PC-9 (cell line): ENCODE data around the gene LAMTOR2. TPM values are rescaled to one million over a fixed set of nuclear protein-coding genes. Genes with fewer than 3 reads are reported as not detected.
"Not testable (repeated sequence)": the region's sequence is repeated elsewhere in the genome, so short reads cannot be mapped to it uniquely, and the experiment has no call there.

Experiments
- BruUV-seq: library from RNA; stranded (reverse); fragments of 400-500 nt; replicated peaks from 2 replicates; lab custom pipeline; 2021; lab: Mats Ljungman, UMichigan
- CTCF ChIA-PET: fragments of 300-600 bp; sonication (Branson Sonifier 250); formaldehyde crosslinking; loops from one replicate; lab custom pipeline; 2022; ENCODE audit warnings: antibody characterized with exemption; lab: Charles Lee
- POLR2A ChIA-PET: fragments of 300-600 bp; sonication (Branson Sonifier 250); formaldehyde crosslinking; loops from one replicate; lab custom pipeline; 2022; ENCODE audit warnings: antibody characterized with exemption; ENCODE audit not compliant: unreplicated experiment; lab: Charles Lee
- DNase-seq, 2 experiments: peaks; one replicate each; pipeline versions ENCODE4 v3.0.0 to v3.0.0-alpha.2; 2015 to 2022; ENCODE audit warnings: mixed read lengths in 1 of 2
- H2AFZ ChIP-seq: fragments of 200-600 bp; sonication (generic); 2 replicates; pipeline ENCODE4 v1.8.1; 2017; ENCODE audit warnings: antibody characterized with exemption
- H3F3A ChIP-seq: fragments of 200-600 bp; sonication (generic); 2 replicates; pipeline ENCODE4 v1.8.1; 2017; ENCODE audit warnings: antibody characterized with exemption, mild to moderate bottlenecking, low read depth; ENCODE audit not compliant: insufficient read depth
- H3K27ac ChIP-seq: fragments of 200-600 bp; sonication (generic); 2 replicates; pipeline ENCODE4 v1.6.1; 2016; ENCODE audit warnings: mixed run types
- H3K27me3 ChIP-seq: fragments of 200-600 bp; sonication (generic); 2 replicates; pipeline ENCODE4 v1.6.1; 2016; ENCODE audit warnings: low read depth, mixed run types; ENCODE audit not compliant: insufficient read depth
- H3K36me3 ChIP-seq: fragments of 200-600 bp; sonication (generic); 2 replicates; pipeline ENCODE4 v1.6.1; 2016; ENCODE audit warnings: low read depth, mixed run types
- H3K4me1 ChIP-seq: fragments of 200-600 bp; sonication (generic); replicated peaks from 2 replicates; pipeline ENCODE4 v1.6.1; 2016; ENCODE audit warnings: mixed run types; ENCODE audit not compliant: insufficient read depth
- H3K4me2 ChIP-seq: fragments of 200-600 bp; sonication (generic); 2 replicates; pipeline ENCODE4 v1.6.1; 2017; ENCODE audit warnings: mixed run types
- H3K4me3 ChIP-seq: fragments of 200-600 bp; sonication (generic); 2 replicates; pipeline ENCODE4 v1.6.1; 2016; ENCODE audit warnings: mixed run types
- H3K79me2 ChIP-seq: fragments of 200-600 bp; sonication (generic); 2 replicates; pipeline ENCODE4 v1.6.1; 2017; ENCODE audit warnings: low read depth, mixed run types
- H3K9me2 ChIP-seq: fragments of 200-600 bp; sonication (generic); 2 replicates; pipeline ENCODE4 v1.8.1; 2017; ENCODE audit warnings: mild to moderate bottlenecking; ENCODE audit not compliant: insufficient read depth
- H3K9me3 ChIP-seq: fragments of 200-600 bp; sonication (generic); 2 replicates; pipeline ENCODE4 v1.8.1; 2016; ENCODE audit warnings: low read depth; ENCODE audit not compliant: insufficient read depth
- H4K20me1 ChIP-seq: fragments of 200-600 bp; sonication (generic); 2 replicates; pipeline ENCODE4 v1.8.1; 2017; ENCODE audit not compliant: insufficient read depth
- EZH2 ChIP-seq: fragments of 200-600 bp; sonication (generic); IDR thresholded peaks from 2 replicates; pipeline ENCODE4 v1.8.0; 2017; ENCODE audit warnings: antibody characterized with exemption, low read depth
- intact Hi-C: fragments of 100-400 bp; cut with micrococcal nuclease; formaldehyde crosslinking; loops from one replicate; pipeline ENCODE4 v1.10.0; 2022; ENCODE audit not compliant: unreplicated experiment
- total RNA-seq: library from RNA; stranded (reverse); gene quantifications from 2 replicates; pipeline ENCODE4 v1.2.3, GENCODE V29; 2021
- TF ChIP-seq, protein P1 (sequence below): fragments of 200-600 bp; sonication (generic); conservative IDR thresholded peaks from 2 replicates; pipeline ENCODE4 v1.6.1; 2017; ENCODE audit warnings: mixed run types, antibody characterized with exemption, mild to moderate bottlenecking, moderate library complexity

The LAMTOR2 gene
- total RNA-seq, 1 experiment from 2014 or later: 76.8 TPM

DNA sequence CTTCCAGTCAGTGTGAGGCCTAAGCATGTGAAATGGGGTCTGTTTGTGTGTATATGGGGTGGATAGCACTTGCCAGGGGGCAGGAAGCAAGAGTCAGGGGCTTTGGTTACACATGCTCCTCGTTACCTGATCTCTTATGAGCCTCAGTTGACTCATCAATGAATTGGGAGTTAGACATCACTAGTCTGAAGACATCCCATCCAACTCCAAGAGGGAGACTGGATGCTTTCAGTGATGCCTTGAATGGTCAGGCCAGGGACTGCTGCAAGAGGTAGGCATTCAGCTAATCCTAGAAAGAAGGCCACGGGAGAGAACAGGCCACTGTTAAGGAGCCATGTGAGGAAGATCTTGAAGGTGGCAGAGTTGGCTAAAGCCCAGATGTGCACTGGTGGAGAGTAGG lies 12.7 kb downstream of the LAMTOR2 start:
- intact Hi-C loops: no loop called here

DNA sequence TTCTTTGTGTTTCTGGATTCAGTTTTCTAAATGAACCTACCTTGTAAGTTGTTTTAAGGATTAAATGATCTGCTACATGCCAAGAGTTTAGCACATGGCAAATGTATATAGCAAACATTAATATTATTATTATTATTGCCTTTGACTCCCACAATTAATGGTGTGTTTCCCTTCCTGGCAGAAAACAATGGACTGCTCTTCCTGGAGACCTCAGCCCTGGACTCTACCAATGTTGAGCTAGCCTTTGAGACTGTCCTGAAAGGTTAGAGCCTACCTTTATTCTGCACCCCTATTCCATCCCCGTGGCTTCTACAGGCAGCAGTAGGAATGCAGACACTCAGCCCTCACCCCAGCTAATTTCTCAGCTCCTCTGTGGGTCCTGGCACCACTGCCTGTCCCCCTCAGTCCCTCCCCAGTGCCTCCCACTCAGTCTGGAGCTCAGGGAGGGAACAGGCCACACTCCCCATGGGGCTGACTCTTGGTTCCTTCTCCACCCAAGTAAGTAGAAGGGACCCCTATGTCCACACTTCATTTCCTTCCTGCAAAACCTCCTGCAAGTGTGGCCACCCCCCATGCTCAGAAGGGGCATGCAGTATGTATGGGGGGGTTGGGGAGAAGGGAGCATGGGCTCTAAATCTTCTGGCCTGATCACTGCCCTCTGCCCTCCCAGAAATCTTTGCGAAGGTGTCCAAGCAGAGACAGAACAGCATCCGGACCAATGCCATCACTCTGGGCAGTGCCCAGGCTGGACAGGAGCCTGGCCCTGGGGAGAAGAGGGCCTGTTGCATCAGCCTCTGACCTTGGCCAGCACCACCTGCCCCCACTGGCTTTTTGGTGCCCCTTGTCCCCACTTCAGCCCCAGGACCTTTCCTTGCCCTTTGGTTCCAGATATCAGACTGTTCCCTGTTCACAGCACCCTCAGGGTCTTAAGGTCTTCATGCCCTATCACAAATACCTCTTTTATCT lies 15.2 kb downstream of the LAMTOR2 start:
- no peaks in the 10 kb centered on the region for H3K9me3 ChIP-seq
- TF ChIP-seq, protein P1, sequence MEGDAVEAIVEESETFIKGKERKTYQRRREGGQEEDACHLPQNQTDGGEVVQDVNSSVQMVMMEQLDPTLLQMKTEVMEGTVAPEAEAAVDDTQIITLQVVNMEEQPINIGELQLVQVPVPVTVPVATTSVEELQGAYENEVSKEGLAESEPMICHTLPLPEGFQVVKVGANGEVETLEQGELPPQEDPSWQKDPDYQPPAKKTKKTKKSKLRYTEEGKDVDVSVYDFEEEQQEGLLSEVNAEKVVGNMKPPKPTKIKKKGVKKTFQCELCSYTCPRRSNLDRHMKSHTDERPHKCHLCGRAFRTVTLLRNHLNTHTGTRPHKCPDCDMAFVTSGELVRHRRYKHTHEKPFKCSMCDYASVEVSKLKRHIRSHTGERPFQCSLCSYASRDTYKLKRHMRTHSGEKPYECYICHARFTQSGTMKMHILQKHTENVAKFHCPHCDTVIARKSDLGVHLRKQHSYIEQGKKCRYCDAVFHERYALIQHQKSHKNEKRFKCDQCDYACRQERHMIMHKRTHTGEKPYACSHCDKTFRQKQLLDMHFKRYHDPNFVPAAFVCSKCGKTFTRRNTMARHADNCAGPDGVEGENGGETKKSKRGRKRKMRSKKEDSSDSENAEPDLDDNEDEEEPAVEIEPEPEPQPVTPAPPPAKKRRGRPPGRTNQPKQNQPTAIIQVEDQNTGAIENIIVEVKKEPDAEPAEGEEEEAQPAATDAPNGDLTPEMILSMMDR: no peak
- no peak for TF ChIP-seq EZH2
- CTCF ChIA-PET: no interaction called here
- no peaks in the 10 kb centered on the region for H3K4me1 ChIP-seq
- H3K27me3 ChIP-seq: no peaks in the 10 kb centered on the region
- no peak overlapping the region for H2AFZ ChIP-seq
- no peak overlapping the region for H3K27ac ChIP-seq
- peaks cover 12% of the 10 kb centered on the region; the same call in 1 of the 2 replicates for H4K20me1 ChIP-seq
- no TSS peak for BruUV-seq
- POLR2A ChIA-PET: no interaction called here
- H3K4me2 ChIP-seq: no peak overlapping the region
- H3K36me3 ChIP-seq: 0 out of 2 replicates have a peak, but pooled peaks cover 7% of the 10 kb centered on the region
- no peaks in the 10 kb centered on the region for H3K9me2 ChIP-seq
- peaks cover 21% of the 10 kb centered on the region; the same call in 1 of the 2 replicates for H3F3A ChIP-seq
- peaks cover 26% of the 10 kb centered on the region for H3K79me2 ChIP-seq
- no peak for DNase-seq
- no peak overlapping the region for H3K4me3 ChIP-seq
- intact Hi-C loops: no loop called here

More for the DNA sequence above, 12.7 kb downstream of the LAMTOR2 start:
- peaks cover 27% of the 10 kb centered on the region; the same call in 1 of the 2 replicates for H3F3A ChIP-seq
- peaks cover 50% of the 10 kb centered on the region for H3K79me2 ChIP-seq
- peaks cover 33% of the 10 kb centered on the region for H4K20me1 ChIP-seq
- no peak for DNase-seq
- ChIA-PET POLR2A (no interaction called here), CTCF (interaction anchor here (3.1 kb wide), 1 partner anchor 129 kb away, joined by 16 read pairs; no protein-coding TSS in a partner anchor)
- no peaks in the 10 kb centered on the region for H3K9me2 ChIP-seq
- H3K36me3 ChIP-seq: peaks cover 7% of the 10 kb centered on the region; the same call in 1 of the 2 replicates
- no peak overlapping the region for H3K4me3 ChIP-seq
- H3K4me1 ChIP-seq: peaks cover 17% of the 10 kb centered on the region
- no peaks in the 10 kb centered on the region for H3K9me3 ChIP-seq
- no TSS peak for BruUV-seq
- no peak overlapping the region for H3K4me2 ChIP-seq
- no peak overlapping the region for H2AFZ ChIP-seq
- no peak for TF ChIP-seq EZH2
- TF ChIP-seq, protein P1: no peak
- H3K27me3 ChIP-seq: no peaks in the 10 kb centered on the region
- H3K27ac ChIP-seq: no peak overlapping the region

DNA sequence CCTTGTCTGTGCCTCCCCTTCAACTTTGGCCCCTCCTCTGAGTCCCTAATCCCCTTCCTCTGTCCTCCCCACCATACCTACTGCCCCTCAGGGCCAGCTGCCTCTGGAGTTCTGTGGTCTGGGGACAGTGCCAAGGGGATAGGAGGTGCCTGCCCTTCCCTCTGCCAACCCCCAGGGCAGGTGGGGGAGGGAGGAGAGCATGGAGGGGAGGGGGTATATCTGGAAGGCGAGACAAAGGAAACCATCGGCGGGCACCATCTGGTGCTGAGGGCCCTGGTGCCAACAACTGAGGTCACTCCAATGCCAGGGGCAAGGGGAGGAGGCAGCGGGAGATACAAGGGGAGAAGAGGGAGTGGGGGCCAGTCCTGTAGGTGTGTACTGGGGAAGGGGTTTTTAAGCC lies 16.0 kb downstream of the LAMTOR2 start:
- H3K27ac ChIP-seq: no peak overlapping the region
- peaks cover 18% of the 10 kb centered on the region for H3K79me2 ChIP-seq
- no TSS peak for BruUV-seq
- 0 out of 2 replicates have a peak, but pooled peaks cover 2% of the 10 kb centered on the region for H3K36me3 ChIP-seq
- CTCF ChIA-PET: no interaction called here
- TF ChIP-seq EZH2: no peak
- TF ChIP-seq, protein P1: no peak
- no peaks in the 10 kb centered on the region for H3K4me1 ChIP-seq
- H2AFZ ChIP-seq: no peak overlapping the region
- POLR2A ChIA-PET: no interaction called here
- no peak for DNase-seq
- H3K27me3 ChIP-seq: no peaks in the 10 kb centered on the region
- no peak overlapping the region for H3K4me3 ChIP-seq
- H4K20me1 ChIP-seq: peaks cover 8% of the 10 kb centered on the region; the same call in 1 of the 2 replicates
- no peak overlapping the region for H3K4me2 ChIP-seq
- H3K9me2 ChIP-seq: no peaks in the 10 kb centered on the region
- no peaks in the 10 kb centered on the region for H3K9me3 ChIP-seq
- peaks cover 21% of the 10 kb centered on the region; the same call in 1 of the 2 replicates for H3F3A ChIP-seq
- intact Hi-C loops: no loop called here

DNA sequence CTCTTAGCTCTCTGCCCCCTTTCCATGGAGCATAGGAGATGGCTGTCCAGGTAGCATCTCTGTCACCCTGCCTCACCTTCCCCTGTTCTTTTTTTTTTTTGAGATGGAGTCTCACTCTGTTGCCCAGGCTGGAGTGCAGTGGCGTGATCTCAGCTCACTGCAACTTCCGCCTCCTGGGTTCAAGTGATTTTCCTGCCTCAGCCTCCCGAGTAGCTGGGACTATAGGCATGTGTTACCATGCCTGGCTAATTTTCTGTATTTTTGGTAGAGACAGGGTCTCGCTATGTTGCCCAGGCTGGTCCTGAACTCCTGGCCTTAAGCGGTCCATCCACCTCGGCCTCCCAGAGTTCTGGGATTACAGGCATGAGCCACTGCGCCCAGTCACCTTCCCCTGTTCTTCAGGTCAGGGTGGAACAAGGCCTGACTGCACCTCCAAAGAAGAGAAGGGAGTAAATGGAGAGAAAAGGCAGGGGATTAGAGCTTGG lies 16.8 kb downstream of the LAMTOR2 start:
- POLR2A ChIA-PET, BruUV-seq, H3K36me3 ChIP-seq, H3K4me2 ChIP-seq, H3K9me3 ChIP-seq, H3K27me3 ChIP-seq, H3K4me1 ChIP-seq, H4K20me1 ChIP-seq, H3K9me2 ChIP-seq, DNase-seq, H3K27ac ChIP-seq, intact Hi-C loops, H3K4me3 ChIP-seq, H2AFZ ChIP-seq: not testable (repeated sequence)
- CTCF ChIA-PET: interaction anchor here (0.6 kb wide), 1 partner anchor 339 kb away, joined by 4 read pairs; no protein-coding TSS in a partner anchor
- Histone ChIP-seq H3F3A (peaks cover 21% of the 10 kb centered on the region; the same call in 1 of the 2 replicates), H3K79me2 (peaks cover 11% of the 10 kb centered on the region)
